ENCODE results near the gene CANT1.
"Not testable (repeated sequence)": the region's sequence is repeated elsewhere in the genome, so short reads cannot be mapped to it uniquely, and the experiment has no call there.

The CANT1 gene

GRCh38 chr17:78958641-78959127, 50.9 kb downstream of the CANT1 start:
- DNase-seq (ENCODE audit: low spot score) = no peak

GRCh38 chr17:78957128-78957527, 52.4 kb downstream of the CANT1 start:
- no peak for DNase-seq (ENCODE audit: low spot score)

- no peak for DNase-seq (ENCODE audit: low spot score)
Measured at GRCh38 chr17:78956254-78956653, 53.3 kb downstream of the CANT1 start.

- DNase-seq (ENCODE audit: low spot score) = no peak
Measured at GRCh38 chr17:78954684-78955083, 54.9 kb downstream of the CANT1 start.

GRCh38 chr17:78953356-78954350, 55.9 kb downstream of the CANT1 start:
- no peak for DNase-seq (ENCODE audit: low spot score)

GRCh38 chr17:78952706-78953105, 56.9 kb downstream of the CANT1 start:
- DNase-seq (ENCODE audit: low spot score) = no peak

- DNase-seq (ENCODE audit: low spot score) = no peak
Measured at GRCh38 chr17:78951967-78952551, 57.5 kb downstream of the CANT1 start.

GRCh38 chr17:78950870-78951269, 58.7 kb downstream of the CANT1 start:
- no peak for DNase-seq (ENCODE audit: low spot score)

- no peak for DNase-seq (ENCODE audit: low spot score)
Measured at GRCh38 chr17:78947235-78948149, 62.1 kb downstream of the CANT1 start.

GRCh38 chr17:78946631-78947030, 62.9 kb downstream of the CANT1 start:
- no peak for DNase-seq (ENCODE audit: low spot score)

GRCh38 chr17:78946131-78946530, 63.4 kb downstream of the CANT1 start:
- DNase-seq (ENCODE audit: low spot score) = no peak

- not testable (repeated sequence) for DNase-seq (ENCODE audit: low spot score)
Measured at GRCh38 chr17:78945455-78945854, 64.1 kb downstream of the CANT1 start.

GRCh38 chr17:78944956-78945355, 64.6 kb downstream of the CANT1 start:
- DNase-seq (ENCODE audit: low spot score) = no peak

GRCh38 chr17:78944026-78944425, 65.5 kb downstream of the CANT1 start:
- no peak for DNase-seq (ENCODE audit: low spot score)

Measured in HuH-7 (cell line).